ENCODE data around the gene TTLL7. TPM values are rescaled to one million over a fixed set of nuclear protein-coding genes. Genes with fewer than 3 reads are reported as not detected.

The TTLL7 gene
- total RNA-seq (2012; rRNA removed), result 6.6 TPM in 2 replicates

- Histone ChIP-seq H3K4me2 (ENCODE audit: low read length) (peak within 1 kb of the TSS; percentile 80), H3K9me3 (replicated peaks; ENCODE audit: low read length) (no peaks in the 10 kb centered on the region), H3K4me1 (ENCODE audit: control insufficient read depth, insufficient read depth, low read length) (peaks cover 26% of the 10 kb centered on the region), H3K27me3 (ENCODE audit: control insufficient read depth, insufficient read depth, low read length) (no peaks in the 10 kb centered on the region), H3K36me3 (ENCODE audit: insufficient read depth, low read length) (no peaks in the 10 kb centered on the region), H3K9ac (ENCODE audit: low read depth, low read length) (peak within 1 kb of the TSS; percentile 99), H3K4me3 (ENCODE audit: low read length) (peak within 1 kb of the TSS; percentile 98)
Observed at GRCh38 chr1:83998498-83999315, at the start of gene TTLL7. TTLL7 (minus strand) TSS chr1:83999132; CDS start chr1:83952211, 46,921 bp downstream.

GRCh38 chr1:84042461-84042860, 43.5 kb upstream of the TTLL7 start:
- no peak overlapping the region for H3K4me3 ChIP-seq (ENCODE audit: low read length)
- no peak overlapping the region for H3K9ac ChIP-seq (ENCODE audit: low read depth, low read length)
- H3K27me3 ChIP-seq (ENCODE audit: control insufficient read depth, insufficient read depth, low read length), result no peaks in the 10 kb centered on the region
- H3K4me1 ChIP-seq (ENCODE audit: control insufficient read depth, insufficient read depth, low read length), result no peaks in the 10 kb centered on the region
- H3K9me3 ChIP-seq (replicated peaks; ENCODE audit: low read length), result no peaks in the 10 kb centered on the region
- no peak overlapping the region for H3K4me2 ChIP-seq (ENCODE audit: low read length)
- no peaks in the 10 kb centered on the region for H3K36me3 ChIP-seq (ENCODE audit: insufficient read depth, low read length)

DNA sequence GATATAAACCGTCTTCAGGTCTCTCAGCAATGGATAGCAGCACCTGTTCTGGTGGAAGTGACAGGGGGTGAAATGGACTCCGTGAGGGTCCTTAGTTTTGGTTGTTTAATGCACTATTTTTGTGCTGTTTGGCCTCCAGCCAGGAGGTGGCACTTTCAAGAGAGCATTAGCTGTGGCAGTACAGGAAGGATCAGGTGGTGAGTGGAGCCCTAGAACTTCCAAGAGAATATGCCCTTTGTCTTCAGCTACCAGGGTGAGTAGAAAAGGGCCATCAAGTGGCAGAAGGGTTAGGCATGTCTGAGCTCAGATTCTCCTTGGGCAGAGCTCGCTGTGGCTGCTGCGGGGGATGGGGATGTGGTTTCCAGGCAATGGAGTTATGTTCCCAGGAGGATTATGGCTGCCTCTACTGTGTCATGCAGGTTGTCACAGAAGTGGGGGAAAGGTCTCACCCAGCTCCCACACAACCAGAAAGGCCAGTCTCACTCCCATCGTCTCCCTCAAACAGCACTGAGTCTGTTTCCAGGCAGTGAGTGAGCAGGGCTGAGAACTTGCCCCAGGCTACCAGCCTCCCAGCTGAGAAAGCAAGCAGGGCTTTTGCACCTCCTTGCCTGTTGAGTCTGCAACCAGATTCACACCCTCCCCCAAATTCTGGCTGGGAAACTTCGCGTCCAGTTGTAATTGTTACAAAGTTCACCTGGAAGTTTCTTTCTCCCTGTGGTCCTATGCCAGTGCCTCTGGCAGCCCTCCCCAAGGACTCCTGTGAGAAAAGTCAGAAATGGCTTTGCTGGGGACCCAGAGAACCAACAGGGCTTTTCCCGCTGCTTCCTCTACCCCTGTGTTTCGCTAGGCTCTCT, 39.1 kb upstream of the TTLL7 start:
- no peak overlapping the region for H3K4me3 ChIP-seq (ENCODE audit: low read length)
- H3K27me3 ChIP-seq (ENCODE audit: control insufficient read depth, insufficient read depth, low read length), result no peaks in the 10 kb centered on the region

DNA sequence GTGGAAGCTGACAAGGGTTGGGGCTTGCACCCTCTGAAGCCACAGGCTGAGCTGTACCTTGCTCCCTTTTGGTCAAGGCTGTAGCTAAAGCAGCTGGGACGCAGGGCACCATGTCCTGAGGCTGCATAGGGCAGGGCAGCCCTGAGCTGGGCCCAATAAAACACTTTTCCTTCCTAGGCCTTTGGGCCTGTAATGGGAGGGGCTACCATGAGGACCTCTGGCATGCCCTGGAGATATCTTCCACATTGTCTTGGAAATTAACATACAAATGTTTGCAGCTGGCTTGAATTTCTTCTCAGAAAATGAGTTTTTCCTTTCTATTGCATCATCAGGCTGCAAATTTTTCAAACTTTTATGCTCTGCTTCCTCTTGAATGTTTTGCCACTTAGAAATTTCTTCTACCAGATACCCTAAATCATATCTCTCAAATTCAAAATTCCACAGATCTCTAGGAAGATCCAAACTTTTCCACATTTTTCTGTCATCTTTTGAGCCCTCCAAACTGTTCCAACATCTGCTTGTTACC, 32.9 kb upstream of the TTLL7 start:
- Histone ChIP-seq H3K36me3 (ENCODE audit: insufficient read depth, low read length) (no peaks in the 10 kb centered on the region), H3K9ac (ENCODE audit: low read depth, low read length) (no peak overlapping the region), H3K4me3 (ENCODE audit: low read length) (no peak overlapping the region), H3K4me2 (ENCODE audit: low read length) (no peak overlapping the region), H3K9me3 (replicated peaks; ENCODE audit: low read length) (no peaks in the 10 kb centered on the region), H3K27me3 (ENCODE audit: control insufficient read depth, insufficient read depth, low read length) (no peaks in the 10 kb centered on the region), H3K4me1 (ENCODE audit: control insufficient read depth, insufficient read depth, low read length) (no peaks in the 10 kb centered on the region)

More for the DNA sequence above, 39.1 kb upstream of the TTLL7 start:
- no peak overlapping the region for H3K4me2 ChIP-seq (ENCODE audit: low read length)
- no peaks in the 10 kb centered on the region for H3K4me1 ChIP-seq (ENCODE audit: control insufficient read depth, insufficient read depth, low read length)
- no peaks in the 10 kb centered on the region for H3K9me3 ChIP-seq (replicated peaks; ENCODE audit: low read length)
- H3K36me3 ChIP-seq (ENCODE audit: insufficient read depth, low read length), result no peaks in the 10 kb centered on the region
- no peak overlapping the region for H3K9ac ChIP-seq (ENCODE audit: low read depth, low read length)

DNA sequence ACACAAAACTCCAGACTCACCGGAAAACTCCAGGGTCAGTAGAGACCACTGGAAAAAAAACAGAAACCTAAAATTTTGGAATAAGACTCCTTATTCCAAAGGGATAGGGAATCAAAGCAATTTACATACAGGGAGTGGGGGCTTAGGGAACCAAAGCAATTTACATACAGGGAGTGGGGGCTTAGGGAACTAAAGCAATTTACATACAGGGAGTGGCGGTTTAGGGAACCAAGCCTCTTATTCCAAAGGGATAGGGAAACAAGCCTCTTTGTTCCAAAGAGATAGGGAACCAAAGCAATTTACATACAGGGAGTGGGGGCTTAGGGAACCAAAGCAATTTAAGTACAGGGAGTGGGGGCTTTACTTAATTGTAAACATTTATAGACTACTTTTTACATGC, 28.4 kb upstream of the TTLL7 start:
- H3K4me2 ChIP-seq (ENCODE audit: low read length), result no peak overlapping the region
- no peaks in the 10 kb centered on the region for H3K9me3 ChIP-seq (replicated peaks; ENCODE audit: low read length)
- H3K4me3 ChIP-seq (ENCODE audit: low read length), result no peak overlapping the region
- peaks cover 9% of the 10 kb centered on the region for H3K27me3 ChIP-seq (ENCODE audit: control insufficient read depth, insufficient read depth, low read length)
- no peak overlapping the region for H3K9ac ChIP-seq (ENCODE audit: low read depth, low read length)
- no peaks in the 10 kb centered on the region for H3K36me3 ChIP-seq (ENCODE audit: insufficient read depth, low read length)
- H3K4me1 ChIP-seq (ENCODE audit: control insufficient read depth, insufficient read depth, low read length), result no peaks in the 10 kb centered on the region

- H3K4me2 ChIP-seq (ENCODE audit: low read length), result no peak overlapping the region
- peaks cover 9% of the 10 kb centered on the region for H3K27me3 ChIP-seq (ENCODE audit: control insufficient read depth, insufficient read depth, low read length)
- no peaks in the 10 kb centered on the region for H3K4me1 ChIP-seq (ENCODE audit: control insufficient read depth, insufficient read depth, low read length)
Observed at GRCh38 chr1:84025966-84026365, 27.0 kb upstream of the TTLL7 start.

GRCh38 chr1:84021822-84022221, 22.9 kb upstream of the TTLL7 start:
- Histone ChIP-seq H3K4me2 (ENCODE audit: low read length) (no peak overlapping the region), H3K27me3 (ENCODE audit: control insufficient read depth, insufficient read depth, low read length) (peaks cover 14% of the 10 kb centered on the region), H3K4me3 (ENCODE audit: low read length) (no peak overlapping the region), H3K9ac (ENCODE audit: low read depth, low read length) (no peak overlapping the region), H3K36me3 (ENCODE audit: insufficient read depth, low read length) (no peaks in the 10 kb centered on the region), H3K9me3 (replicated peaks; ENCODE audit: low read length) (no peaks in the 10 kb centered on the region), H3K4me1 (ENCODE audit: control insufficient read depth, insufficient read depth, low read length) (no peaks in the 10 kb centered on the region)

More at GRCh38 chr1:84025966-84026365, 27.0 kb upstream of the TTLL7 start:
- no peaks in the 10 kb centered on the region for H3K36me3 ChIP-seq (ENCODE audit: insufficient read depth, low read length)
- no peak overlapping the region for H3K9ac ChIP-seq (ENCODE audit: low read depth, low read length)
- H3K4me3 ChIP-seq (ENCODE audit: low read length), result no peak overlapping the region
- H3K9me3 ChIP-seq (replicated peaks; ENCODE audit: low read length), result no peaks in the 10 kb centered on the region

GRCh38 chr1:84020151-84020550, 21.2 kb upstream of the TTLL7 start:
- H3K4me3 ChIP-seq (ENCODE audit: low read length), result no peak overlapping the region
- no peak overlapping the region for H3K4me2 ChIP-seq (ENCODE audit: low read length)

DNA sequence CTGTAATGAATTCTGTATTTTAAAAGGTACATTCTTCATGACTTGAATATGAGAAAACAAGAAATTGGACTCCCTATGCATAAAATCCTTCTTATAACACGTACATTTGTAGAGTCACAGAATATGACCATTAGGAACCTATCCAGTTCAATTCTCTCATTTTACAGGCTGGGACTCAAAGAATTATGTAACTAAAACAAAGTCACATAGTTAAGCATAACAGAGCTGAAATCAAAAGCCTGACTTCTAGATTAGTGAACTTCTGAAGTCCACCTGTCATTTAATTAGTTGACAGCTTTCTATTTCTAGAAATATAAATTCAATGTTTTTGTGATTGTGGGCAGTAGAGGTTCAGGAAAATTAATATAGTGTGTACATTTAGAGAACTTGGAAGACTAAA, 20.3 kb upstream of the TTLL7 start:
- H3K9me3 ChIP-seq (replicated peaks; ENCODE audit: low read length), result no peaks in the 10 kb centered on the region
- H3K4me3 ChIP-seq (ENCODE audit: low read length), result no peak overlapping the region
- no peaks in the 10 kb centered on the region for H3K4me1 ChIP-seq (ENCODE audit: control insufficient read depth, insufficient read depth, low read length)
- no peak overlapping the region for H3K4me2 ChIP-seq (ENCODE audit: low read length)
- H3K9ac ChIP-seq (ENCODE audit: low read depth, low read length), result no peak overlapping the region
- H3K27me3 ChIP-seq (ENCODE audit: control insufficient read depth, insufficient read depth, low read length), result peaks cover 5% of the 10 kb centered on the region
- H3K36me3 ChIP-seq (ENCODE audit: insufficient read depth, low read length), result no peaks in the 10 kb centered on the region

More at GRCh38 chr1:84020151-84020550, 21.2 kb upstream of the TTLL7 start:
- Histone ChIP-seq H3K36me3 (ENCODE audit: insufficient read depth, low read length) (no peaks in the 10 kb centered on the region), H3K9ac (ENCODE audit: low read depth, low read length) (no peak overlapping the region), H3K9me3 (replicated peaks; ENCODE audit: low read length) (no peaks in the 10 kb centered on the region), H3K4me1 (ENCODE audit: control insufficient read depth, insufficient read depth, low read length) (no peaks in the 10 kb centered on the region), H3K27me3 (ENCODE audit: control insufficient read depth, insufficient read depth, low read length) (peaks cover 5% of the 10 kb centered on the region)

GRCh38 chr1:84013708-84014107, 14.8 kb upstream of the TTLL7 start:
- no peaks in the 10 kb centered on the region for H3K4me1 ChIP-seq (ENCODE audit: control insufficient read depth, insufficient read depth, low read length)
- H3K27me3 ChIP-seq (ENCODE audit: control insufficient read depth, insufficient read depth, low read length), result peaks cover 2% of the 10 kb centered on the region
- no peak overlapping the region for H3K4me2 ChIP-seq (ENCODE audit: low read length)
- no peak overlapping the region for H3K4me3 ChIP-seq (ENCODE audit: low read length)
- H3K9me3 ChIP-seq (replicated peaks; ENCODE audit: low read length), result no peaks in the 10 kb centered on the region
- H3K9ac ChIP-seq (ENCODE audit: low read depth, low read length), result no peak overlapping the region
- no peaks in the 10 kb centered on the region for H3K36me3 ChIP-seq (ENCODE audit: insufficient read depth, low read length)

- Histone ChIP-seq H3K36me3 (ENCODE audit: insufficient read depth, low read length) (no peaks in the 10 kb centered on the region), H3K27me3 (ENCODE audit: control insufficient read depth, insufficient read depth, low read length) (no peaks in the 10 kb centered on the region), H3K4me3 (ENCODE audit: low read length) (no peak overlapping the region), H3K9ac (ENCODE audit: low read depth, low read length) (no peak overlapping the region), H3K9me3 (replicated peaks; ENCODE audit: low read length) (no peaks in the 10 kb centered on the region), H3K4me1 (ENCODE audit: control insufficient read depth, insufficient read depth, low read length) (no peaks in the 10 kb centered on the region), H3K4me2 (ENCODE audit: low read length) (no peak overlapping the region)
Observed at GRCh38 chr1:84012018-84012417, 13.1 kb upstream of the TTLL7 start.
